ENCODE results near the gene TBC1D19.
"Not testable (repeated sequence)": the region's sequence is repeated elsewhere in the genome, so short reads cannot be mapped to it uniquely, and the experiment has no call there.

The TBC1D19 gene

GRCh38 chr4:26607776-26608175 is 23.9 kb downstream of the TBC1D19 start:
- DNase-seq: no peak

GRCh38 chr4:26609391-26609790 is 25.5 kb downstream of the TBC1D19 start:
- no peak for DNase-seq

- no peak for DNase-seq
Measured at GRCh38 chr4:26609868-26610267, 26.0 kb downstream of the TBC1D19 start.

- DNase-seq: no peak
Measured at GRCh38 chr4:26611372-26611771, 27.5 kb downstream of the TBC1D19 start.

- no peak for DNase-seq
Measured at GRCh38 chr4:26611885-26612284, 28.0 kb downstream of the TBC1D19 start.

DNA sequence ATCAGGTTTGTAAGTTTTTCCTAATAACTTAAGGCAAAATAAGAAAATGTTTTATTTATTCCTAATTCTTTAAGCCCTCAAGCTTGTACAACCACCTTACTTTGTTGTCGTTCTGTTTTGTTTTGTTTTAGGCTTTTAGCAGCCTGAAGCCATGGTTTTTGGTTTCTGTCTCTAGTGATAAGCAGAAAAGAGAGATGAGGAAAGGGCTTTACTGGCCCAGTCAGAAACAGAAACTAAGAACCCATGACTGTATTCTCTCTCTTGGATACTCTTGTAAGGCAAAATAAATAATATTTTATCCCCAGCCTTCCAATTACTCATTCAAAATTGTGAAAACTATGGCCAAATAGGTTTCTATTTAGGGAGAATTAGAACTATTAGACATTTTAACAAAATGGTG is 29.4 kb downstream of the TBC1D19 start:
- DNase-seq: no peak

DNA sequence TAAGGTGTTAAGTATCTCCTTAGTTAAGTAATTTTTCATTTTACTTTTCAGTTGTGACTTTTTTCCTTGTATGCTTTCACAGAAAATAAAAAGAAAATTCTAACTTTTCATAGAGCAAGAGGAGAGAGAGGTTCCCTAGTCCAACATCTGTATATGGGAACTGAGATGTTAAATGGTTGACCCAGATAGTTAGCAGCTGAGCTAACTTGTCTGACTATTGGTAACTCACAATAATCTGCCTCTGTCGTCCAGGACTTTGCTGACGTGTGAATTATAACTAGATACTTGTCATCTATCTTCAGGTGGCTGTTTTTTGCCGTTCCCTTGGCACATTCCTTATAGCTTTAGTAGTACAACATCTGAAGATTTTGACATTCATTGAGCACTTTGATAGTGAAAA is 29.9 kb downstream of the TBC1D19 start:
- no peak for DNase-seq

GRCh38 chr4:26619784-26620183 is 35.9 kb downstream of the TBC1D19 start:
- no peak for DNase-seq

DNA sequence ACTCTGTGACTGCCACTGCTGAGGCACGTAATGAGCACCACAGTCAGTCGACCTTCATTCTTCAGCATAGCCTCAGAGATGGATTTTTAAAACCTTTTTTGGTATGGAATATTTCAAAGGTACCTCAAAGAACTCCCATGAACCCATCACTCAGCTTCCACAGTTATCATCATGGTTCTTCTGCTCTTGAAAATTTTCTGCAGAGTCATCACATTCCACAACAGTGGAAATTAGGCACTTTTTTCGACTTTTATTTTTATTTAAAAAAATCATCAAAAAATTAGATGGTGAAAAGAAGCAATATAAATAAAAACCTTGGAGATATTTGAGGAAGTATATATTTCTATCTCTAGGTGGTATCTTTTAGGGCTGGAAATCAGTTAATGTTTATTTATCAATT is 37.5 kb downstream of the TBC1D19 start:
- no peak for DNase-seq

DNA sequence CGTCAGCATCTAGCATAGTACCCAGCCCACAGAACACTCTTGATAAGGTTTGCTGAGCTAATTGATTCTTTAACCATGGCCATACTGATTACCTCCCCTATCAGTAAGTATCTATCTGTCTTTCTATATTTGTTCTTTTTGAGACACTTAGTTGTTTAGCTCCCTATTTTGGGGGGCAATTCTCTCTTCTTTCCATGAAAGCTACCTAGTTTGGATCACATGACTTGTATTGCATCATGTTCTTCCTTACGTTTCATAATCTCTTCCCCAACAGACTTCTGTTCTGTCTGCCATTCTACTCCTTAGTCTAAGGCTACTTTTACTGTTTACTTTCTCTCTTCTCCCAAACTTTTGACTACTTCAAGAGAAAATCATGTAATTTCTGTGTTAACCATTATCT is 39.0 kb downstream of the TBC1D19 start:
- DNase-seq: no peak

DNA sequence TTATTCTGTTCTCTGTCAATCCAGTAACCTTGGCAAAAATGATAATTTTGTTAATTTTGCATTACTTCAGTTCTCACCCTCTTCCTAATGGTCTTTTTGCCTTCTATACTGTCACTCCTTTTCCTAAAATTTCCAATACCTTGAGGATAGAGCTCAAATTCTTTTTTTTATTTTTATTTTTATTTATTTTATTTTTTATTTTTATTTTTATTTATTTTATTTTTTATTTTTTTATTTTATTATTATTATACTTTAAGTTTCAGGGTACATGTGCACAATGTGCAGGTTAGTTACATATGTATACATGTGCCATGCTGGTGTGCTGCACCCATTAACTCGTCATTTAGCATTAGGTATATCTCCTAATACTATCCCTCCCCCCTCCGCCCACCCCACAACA is 42.8 kb downstream of the TBC1D19 start:
- DNase-seq: not testable (repeated sequence)

DNA sequence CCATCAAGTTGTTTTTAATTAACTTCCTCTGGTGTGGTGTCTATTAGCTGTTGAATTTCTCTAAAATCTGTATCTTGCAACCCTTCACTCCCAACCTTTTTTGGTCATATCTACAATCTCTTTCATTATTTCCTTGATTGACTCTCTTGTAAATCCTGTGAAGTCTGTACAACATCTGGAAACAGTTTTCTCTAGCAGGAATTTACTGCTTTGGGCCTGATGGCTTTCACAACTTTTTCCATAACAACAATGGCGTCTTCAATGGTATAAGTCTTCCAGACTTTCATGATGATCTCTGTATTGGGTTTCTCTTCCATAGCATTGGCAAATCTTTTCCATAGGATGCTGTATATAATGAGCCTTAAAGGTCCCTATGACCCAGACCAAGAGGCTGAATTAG is 49.0 kb downstream of the TBC1D19 start:
- no peak for DNase-seq

DNA sequence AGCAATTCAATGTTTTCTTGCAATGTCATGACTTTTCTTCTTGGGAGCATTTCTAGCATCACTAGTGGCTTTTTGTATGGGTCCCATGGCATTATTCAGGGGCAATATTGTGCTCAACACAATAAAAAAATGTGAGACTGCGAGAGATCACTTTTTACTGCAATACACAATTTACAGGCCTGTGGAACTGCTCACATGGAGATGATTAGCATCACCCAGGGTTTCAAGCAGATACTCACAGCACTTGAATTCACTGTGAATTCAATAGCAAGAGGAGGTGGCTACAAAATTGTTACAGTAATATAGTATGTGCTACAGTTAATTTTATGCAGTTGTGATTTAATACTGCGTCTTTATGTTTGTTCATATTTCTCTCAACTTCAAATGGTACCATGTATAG is 50.4 kb downstream of the TBC1D19 start:
- DNase-seq: no peak

GRCh38 chr4:26636458-26636857 is 52.6 kb downstream of the TBC1D19 start:
- no peak for DNase-seq

DNA sequence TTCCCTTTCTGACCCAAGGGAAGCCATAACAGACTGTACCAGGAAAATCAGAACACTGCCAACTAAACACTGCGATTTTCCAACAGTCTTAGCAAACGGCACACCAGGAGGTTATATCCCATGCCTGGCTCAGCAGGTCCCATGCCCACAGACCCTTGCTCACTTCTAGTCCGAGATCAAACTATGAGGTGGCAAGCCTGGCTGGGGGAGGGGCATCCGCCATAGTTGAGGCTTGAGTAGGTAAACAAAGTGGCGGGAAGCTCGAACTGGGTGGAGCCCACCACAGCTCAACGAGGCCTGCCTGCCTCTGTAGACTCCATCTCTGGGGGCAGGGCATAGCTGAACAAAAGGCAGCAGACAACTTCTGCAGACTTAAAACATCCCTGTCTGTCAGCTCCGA is 56.8 kb downstream of the TBC1D19 start:
- DNase-seq: not testable (repeated sequence)

GRCh38 chr4:26647523-26648224 is 63.8 kb downstream of the TBC1D19 start:
- no peak for DNase-seq

DNA sequence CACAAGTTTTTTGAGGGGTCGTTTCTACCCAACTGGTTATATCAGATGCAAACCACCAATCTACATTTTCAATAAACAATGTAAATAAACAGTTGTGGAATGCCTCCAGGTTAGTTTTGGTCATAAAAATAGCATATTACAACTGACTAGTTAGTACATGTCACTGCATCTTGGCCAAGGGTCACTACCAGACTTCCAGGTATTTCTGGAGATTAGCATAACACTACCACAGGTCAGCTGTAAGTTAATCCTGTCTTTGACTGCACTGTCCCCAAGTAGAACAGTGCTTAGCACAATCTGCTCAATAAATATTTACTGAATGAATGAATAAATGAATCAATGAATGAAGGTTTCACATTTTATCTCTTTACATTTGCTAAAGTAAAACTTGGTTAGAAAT is 64.4 kb downstream of the TBC1D19 start:
- DNase-seq: no peak

- no peak for DNase-seq
Measured at GRCh38 chr4:26660261-26660660, 76.4 kb downstream of the TBC1D19 start.

GRCh38 chr4:26663888-26664287 is 80.0 kb downstream of the TBC1D19 start:
- no peak for DNase-seq

DNA sequence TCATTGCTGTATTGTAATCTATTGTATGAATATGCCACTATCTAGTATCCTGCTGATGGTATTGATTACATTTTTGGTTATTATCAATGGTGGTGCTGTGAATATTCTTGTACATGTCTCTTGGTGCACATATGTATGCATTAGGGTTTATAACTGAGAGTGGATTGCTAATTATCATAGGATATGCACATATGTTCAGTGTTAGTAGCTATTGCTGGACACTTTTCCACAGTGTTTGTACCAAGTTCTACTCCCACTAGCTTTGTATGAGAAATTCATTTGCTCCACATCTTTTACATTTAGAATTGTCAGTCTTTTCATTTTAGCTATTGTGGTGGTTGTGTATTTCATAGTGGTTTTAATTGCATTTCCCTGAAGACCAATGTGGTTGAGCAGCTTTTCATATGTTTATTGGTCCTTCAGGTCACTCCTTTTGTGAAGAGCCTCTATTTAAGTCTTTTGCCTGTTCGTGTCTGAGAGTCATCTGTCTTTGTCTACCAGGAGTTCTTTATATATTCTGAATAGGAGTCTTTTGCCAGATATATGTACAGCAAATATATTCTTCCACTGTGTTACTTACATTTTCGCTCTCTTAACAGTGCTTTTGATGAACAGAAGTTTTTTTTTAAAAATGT is 87.1 kb downstream of the TBC1D19 start:
- DNase-seq: no peak

- DNase-seq: not testable (repeated sequence)
Measured at GRCh38 chr4:26679040-26679695, 95.3 kb downstream of the TBC1D19 start.

GRCh38 chr4:26682436-26682835 is 98.6 kb downstream of the TBC1D19 start:
- no peak for DNase-seq

DNA sequence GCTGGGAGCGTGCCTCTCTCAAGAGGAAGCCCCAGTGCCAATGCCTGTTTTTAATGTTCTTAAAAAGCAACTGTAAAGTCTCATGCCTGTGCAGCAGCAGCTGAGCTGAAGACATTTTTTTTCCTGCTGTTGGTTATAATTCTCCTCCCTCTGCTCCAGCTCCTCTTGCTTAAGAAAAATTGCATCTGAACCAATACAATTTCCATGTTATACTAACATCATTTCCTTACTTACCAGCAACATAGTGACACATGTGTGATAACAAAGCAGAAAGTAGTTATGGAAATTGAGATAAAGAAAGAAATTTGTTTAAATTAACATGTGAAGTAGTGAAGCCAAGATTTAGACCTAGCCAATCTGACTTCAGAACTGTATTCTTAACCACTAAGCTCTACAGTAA is 101.4 kb downstream of the TBC1D19 start:
- DNase-seq: no peak

DNA sequence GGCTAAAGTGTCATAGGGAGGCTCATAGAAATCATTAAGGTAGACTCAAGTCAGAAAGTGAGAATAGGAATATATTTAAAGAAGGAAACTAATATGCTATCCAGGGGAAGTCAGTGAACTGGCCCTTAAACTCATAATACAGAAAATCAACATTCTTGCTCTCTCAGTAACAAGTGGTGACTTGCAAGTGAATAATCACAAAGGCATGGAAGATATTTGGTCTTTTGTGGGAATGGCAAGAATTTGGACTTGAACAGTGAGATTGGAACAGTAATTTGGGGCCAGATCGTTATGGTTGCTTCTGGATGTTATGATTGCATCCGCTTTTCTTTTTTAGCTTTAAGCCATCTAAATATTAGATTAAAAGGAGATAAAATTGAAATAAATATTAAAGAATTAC is 103.8 kb downstream of the TBC1D19 start:
- DNase-seq: no peak
